WTC11 (cell line): ENCODE measurements around the gene SINHCAF. TPM values are rescaled to one million over a fixed set of nuclear protein-coding genes. Genes with fewer than 3 reads are reported as not detected.

Experiments
- ATAC-seq: fragments of 200-7000 bp; cut with Tn5 transposase; 2 replicates; pipeline ENCODE4 v1.10.0; 2021; ENCODE audit warnings: mild to moderate bottlenecking, moderate library complexity
- CTCF ChIA-PET: fragments of 300-600 bp; sonication (Branson Sonifier 250); formaldehyde crosslinking; loops from one replicate; lab custom pipeline; 2021; ENCODE audit warnings: antibody characterized with exemption; lab: Charles Lee
- POLR2A ChIA-PET: fragments of 350-600 bp; sonication (Branson Sonifier 250); formaldehyde crosslinking; loops from one replicate; lab custom pipeline; 2021; ENCODE audit warnings: antibody characterized with exemption; lab: Charles Lee
- DNase-seq: peaks from one replicate; pipeline ENCODE4 v3.0.0; 2021; ENCODE audit warnings: low spot score
- H3K27ac Mint-ChIP-seq: 2 replicates; pipeline ENCODE4 v1.8.0; 2021; ENCODE audit warnings: mixed read lengths
- H3K27me3 Mint-ChIP-seq: 2 replicates; pipeline ENCODE4 v1.8.0; 2021; ENCODE audit warnings: low read depth, mild to moderate bottlenecking, moderate library complexity, mixed read lengths
- H3K36me3 Mint-ChIP-seq: 2 replicates; pipeline ENCODE4 v1.8.0; 2021; ENCODE audit warnings: mixed read lengths
- H3K4me1 Mint-ChIP-seq: 2 replicates; pipeline ENCODE4 v1.8.0; 2022; ENCODE audit warnings: mixed read lengths
- H3K4me3 Mint-ChIP-seq: 2 replicates; pipeline ENCODE4 v1.8.0; 2021; ENCODE audit warnings: mild to moderate bottlenecking, moderate library complexity, mixed read lengths
- H3K9me3 Mint-ChIP-seq: 2 replicates; pipeline ENCODE4 v1.8.0; 2021; ENCODE audit warnings: mixed read lengths
- CREB1 ChIP-seq: sonication (generic); formaldehyde crosslinking; IDR thresholded peaks from 2 replicates; pipeline ENCODE4 v1.8.0; 2023; ENCODE audit warnings: mild to moderate bottlenecking, missing genetic modification reagents
- ELF4 ChIP-seq: sonication (generic); formaldehyde crosslinking; IDR thresholded peaks from 2 replicates; pipeline ENCODE4 v1.8.1; 2022; ENCODE audit warnings: low read depth, mild to moderate bottlenecking, moderate library complexity, missing genetic modification reagents
- FOXP1 ChIP-seq: sonication (generic); formaldehyde crosslinking; IDR thresholded peaks from 2 replicates; pipeline ENCODE4 v1.8.0; 2022; ENCODE audit warnings: missing genetic modification reagents, mild to moderate bottlenecking, moderate library complexity, borderline replicate concordance
- GABPB1 ChIP-seq: sonication (generic); formaldehyde crosslinking; IDR thresholded peaks from 2 replicates; pipeline ENCODE4 v1.8.1; 2023; ENCODE audit warnings: mild to moderate bottlenecking, missing genetic modification reagents
- IRF2 ChIP-seq: sonication (generic); formaldehyde crosslinking; IDR thresholded peaks from 2 replicates; pipeline ENCODE4 v1.8.0; 2022; ENCODE audit warnings: low read depth, missing genetic modification reagents, borderline replicate concordance
- RELA ChIP-seq: sonication (generic); formaldehyde crosslinking; IDR thresholded peaks from 2 replicates; pipeline ENCODE4 v1.8.1; 2022; ENCODE audit warnings: missing genetic modification reagents, mild to moderate bottlenecking, borderline replicate concordance
- TEAD1 ChIP-seq: sonication (generic); formaldehyde crosslinking; IDR thresholded peaks from 2 replicates; pipeline ENCODE4 v1.8.0; 2022; ENCODE audit warnings: mild to moderate bottlenecking, missing genetic modification reagents
- ZNF232 ChIP-seq: sonication (generic); formaldehyde crosslinking; IDR thresholded peaks from 2 replicates; pipeline ENCODE4 v1.8.0; 2022; ENCODE audit warnings: mild to moderate bottlenecking, missing genetic modification reagents
- ZNF671 ChIP-seq: fragments of 250-450 bp; sonication (Bioruptor Pico); IDR thresholded peaks from 2 replicates; pipeline ENCODE4 v1.8.0; 2021; ENCODE audit warnings: mild to moderate bottlenecking
- total RNA-seq: library from RNA; stranded (reverse); gene quantifications from 3 replicates; pipeline ENCODE4 v1.2.3, GENCODE V29; 2021
- TF ChIP-seq, protein P1 (sequence below): sonication (generic); formaldehyde crosslinking; IDR thresholded peaks from 2 replicates; pipeline ENCODE4 v1.8.1; 2022; ENCODE audit warnings: low read depth, mild to moderate bottlenecking, moderate library complexity, missing genetic modification reagents, borderline replicate concordance
- TF ChIP-seq, protein P2 (sequence below): sonication (generic); formaldehyde crosslinking; IDR thresholded peaks from 2 replicates; pipeline ENCODE4 v1.8.1; 2023; ENCODE audit warnings: mild to moderate bottlenecking, missing genetic modification reagents
- TF ChIP-seq, protein P3 (sequence below): sonication (generic); formaldehyde crosslinking; IDR thresholded peaks from 2 replicates; pipeline ENCODE4 v1.8.1; 2023; ENCODE audit warnings: mild to moderate bottlenecking, moderate library complexity, missing genetic modification reagents
- TF ChIP-seq, protein P4 (sequence below): sonication (generic); formaldehyde crosslinking; IDR thresholded peaks from 2 replicates; pipeline ENCODE4 v1.8.0; 2022; ENCODE audit warnings: mild to moderate bottlenecking, missing genetic modification reagents
- TF ChIP-seq, protein P5 (sequence below): sonication (generic); formaldehyde crosslinking; conservative IDR thresholded peaks from 2 replicates; pipeline ENCODE4 v1.8.1; 2022; ENCODE audit warnings: mild to moderate bottlenecking, missing genetic modification reagents
- TF ChIP-seq, protein P6 (sequence below): sonication (generic); formaldehyde crosslinking; IDR thresholded peaks from 2 replicates; pipeline ENCODE4 v1.8.1; 2022; ENCODE audit warnings: missing genetic modification reagents, borderline replicate concordance
- TF ChIP-seq, protein P7 (sequence below): sonication (generic); formaldehyde crosslinking; IDR thresholded peaks from 2 replicates; pipeline ENCODE4 v1.8.1; 2023; ENCODE audit warnings: mild to moderate bottlenecking, missing genetic modification reagents
- TF ChIP-seq, protein P8 (sequence below): sonication (generic); formaldehyde crosslinking; IDR thresholded peaks from 2 replicates; pipeline ENCODE4 v1.8.1; 2023; ENCODE audit warnings: mild to moderate bottlenecking, missing genetic modification reagents, moderate library complexity
- TF ChIP-seq, protein P9 (sequence below): sonication (generic); formaldehyde crosslinking; IDR thresholded peaks from 2 replicates; pipeline ENCODE4 v1.8.0; 2023; ENCODE audit warnings: missing genetic modification reagents, mild to moderate bottlenecking, borderline replicate concordance

Gene SINHCAF
- total RNA-seq, 1 experiment from 2014 or later = 407 TPM

DNA sequence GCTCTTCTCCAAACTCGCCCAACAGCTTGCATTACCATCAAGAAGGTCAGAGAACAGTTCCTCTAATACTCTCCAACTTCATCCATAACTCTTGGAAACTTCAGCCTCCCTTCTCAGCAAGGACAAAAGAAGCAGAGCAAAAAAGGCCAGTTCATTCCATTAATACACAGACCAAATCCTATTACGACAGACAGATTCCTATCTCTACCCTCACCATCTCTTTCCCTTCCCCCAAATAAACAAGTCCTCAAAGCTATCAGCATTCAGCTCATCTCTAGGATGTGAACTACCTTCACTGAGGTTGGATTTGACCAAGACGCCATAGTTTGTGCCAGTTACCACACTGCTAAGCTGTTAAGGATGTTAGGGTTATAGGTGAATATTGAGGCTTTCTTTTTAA, 25.2 kb downstream of the SINHCAF start:
- peaks cover 78% of the 10 kb centered on the region for H3K36me3 Mint-ChIP-seq
- H3K9me3 Mint-ChIP-seq = no peaks in the 10 kb centered on the region
- 0 out of 2 replicates have a peak, but pooled peaks have one; percentile 11 for ATAC-seq
- H3K4me1 Mint-ChIP-seq = peaks cover 64% of the 10 kb centered on the region
- H3K27me3 Mint-ChIP-seq = no peaks in the 10 kb centered on the region
- no peak for DNase-seq
- H3K27ac Mint-ChIP-seq = peak overlapping the region; percentile 75
- TF ChIP-seq ZNF671 (no peak), TEAD1 (no peak), FOXP1 (CRISPR knock-in tag) (no peak), RELA (CRISPR knock-in tag) (no peak), IRF2 (no peak), GABPB1 (no peak), CREB1 (CRISPR knock-in tag) (no peak), ELF4 (CRISPR knock-in tag) (no peak), ZNF232 (CRISPR knock-in tag) (no peak)
- TF ChIP-seq, protein P1, sequence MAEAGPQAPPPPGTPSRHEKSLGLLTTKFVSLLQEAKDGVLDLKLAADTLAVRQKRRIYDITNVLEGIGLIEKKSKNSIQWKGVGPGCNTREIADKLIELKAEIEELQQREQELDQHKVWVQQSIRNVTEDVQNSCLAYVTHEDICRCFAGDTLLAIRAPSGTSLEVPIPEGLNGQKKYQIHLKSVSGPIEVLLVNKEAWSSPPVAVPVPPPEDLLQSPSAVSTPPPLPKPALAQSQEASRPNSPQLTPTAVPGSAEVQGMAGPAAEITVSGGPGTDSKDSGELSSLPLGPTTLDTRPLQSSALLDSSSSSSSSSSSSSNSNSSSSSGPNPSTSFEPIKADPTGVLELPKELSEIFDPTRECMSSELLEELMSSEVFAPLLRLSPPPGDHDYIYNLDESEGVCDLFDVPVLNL (CRISPR knock-in tag) = no peak
- TF ChIP-seq, protein P2, sequence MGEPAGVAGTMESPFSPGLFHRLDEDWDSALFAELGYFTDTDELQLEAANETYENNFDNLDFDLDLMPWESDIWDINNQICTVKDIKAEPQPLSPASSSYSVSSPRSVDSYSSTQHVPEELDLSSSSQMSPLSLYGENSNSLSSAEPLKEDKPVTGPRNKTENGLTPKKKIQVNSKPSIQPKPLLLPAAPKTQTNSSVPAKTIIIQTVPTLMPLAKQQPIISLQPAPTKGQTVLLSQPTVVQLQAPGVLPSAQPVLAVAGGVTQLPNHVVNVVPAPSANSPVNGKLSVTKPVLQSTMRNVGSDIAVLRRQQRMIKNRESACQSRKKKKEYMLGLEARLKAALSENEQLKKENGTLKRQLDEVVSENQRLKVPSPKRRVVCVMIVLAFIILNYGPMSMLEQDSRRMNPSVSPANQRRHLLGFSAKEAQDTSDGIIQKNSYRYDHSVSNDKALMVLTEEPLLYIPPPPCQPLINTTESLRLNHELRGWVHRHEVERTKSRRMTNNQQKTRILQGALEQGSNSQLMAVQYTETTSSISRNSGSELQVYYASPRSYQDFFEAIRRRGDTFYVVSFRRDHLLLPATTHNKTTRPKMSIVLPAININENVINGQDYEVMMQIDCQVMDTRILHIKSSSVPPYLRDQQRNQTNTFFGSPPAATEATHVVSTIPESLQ (CRISPR knock-in tag) = no peak
- TF ChIP-seq, protein P3, sequence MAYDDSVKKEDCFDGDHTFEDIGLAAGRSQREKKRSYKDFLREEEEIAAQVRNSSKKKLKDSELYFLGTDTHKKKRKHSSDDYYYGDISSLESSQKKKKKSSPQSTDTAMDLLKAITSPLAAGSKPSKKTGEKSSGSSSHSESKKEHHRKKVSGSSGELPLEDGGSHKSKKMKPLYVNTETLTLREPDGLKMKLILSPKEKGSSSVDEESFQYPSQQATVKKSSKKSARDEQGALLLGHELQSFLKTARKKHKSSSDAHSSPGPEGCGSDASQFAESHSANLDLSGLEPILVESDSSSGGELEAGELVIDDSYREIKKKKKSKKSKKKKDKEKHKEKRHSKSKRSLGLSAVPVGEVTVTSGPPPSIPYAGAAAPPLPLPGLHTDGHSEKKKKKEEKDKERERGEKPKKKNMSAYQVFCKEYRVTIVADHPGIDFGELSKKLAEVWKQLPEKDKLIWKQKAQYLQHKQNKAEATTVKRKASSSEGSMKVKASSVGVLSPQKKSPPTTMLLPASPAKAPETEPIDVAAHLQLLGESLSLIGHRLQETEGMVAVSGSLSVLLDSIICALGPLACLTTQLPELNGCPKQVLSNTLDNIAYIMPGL (CRISPR knock-in tag) = no peak
- TF ChIP-seq, protein P4, sequence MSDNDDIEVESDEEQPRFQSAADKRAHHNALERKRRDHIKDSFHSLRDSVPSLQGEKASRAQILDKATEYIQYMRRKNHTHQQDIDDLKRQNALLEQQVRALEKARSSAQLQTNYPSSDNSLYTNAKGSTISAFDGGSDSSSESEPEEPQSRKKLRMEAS (CRISPR knock-in tag) = no peak
- TF ChIP-seq, protein P5, sequence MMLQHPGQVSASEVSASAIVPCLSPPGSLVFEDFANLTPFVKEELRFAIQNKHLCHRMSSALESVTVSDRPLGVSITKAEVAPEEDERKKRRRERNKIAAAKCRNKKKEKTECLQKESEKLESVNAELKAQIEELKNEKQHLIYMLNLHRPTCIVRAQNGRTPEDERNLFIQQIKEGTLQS (CRISPR knock-in tag) = no peak
- TF ChIP-seq, protein P6, sequence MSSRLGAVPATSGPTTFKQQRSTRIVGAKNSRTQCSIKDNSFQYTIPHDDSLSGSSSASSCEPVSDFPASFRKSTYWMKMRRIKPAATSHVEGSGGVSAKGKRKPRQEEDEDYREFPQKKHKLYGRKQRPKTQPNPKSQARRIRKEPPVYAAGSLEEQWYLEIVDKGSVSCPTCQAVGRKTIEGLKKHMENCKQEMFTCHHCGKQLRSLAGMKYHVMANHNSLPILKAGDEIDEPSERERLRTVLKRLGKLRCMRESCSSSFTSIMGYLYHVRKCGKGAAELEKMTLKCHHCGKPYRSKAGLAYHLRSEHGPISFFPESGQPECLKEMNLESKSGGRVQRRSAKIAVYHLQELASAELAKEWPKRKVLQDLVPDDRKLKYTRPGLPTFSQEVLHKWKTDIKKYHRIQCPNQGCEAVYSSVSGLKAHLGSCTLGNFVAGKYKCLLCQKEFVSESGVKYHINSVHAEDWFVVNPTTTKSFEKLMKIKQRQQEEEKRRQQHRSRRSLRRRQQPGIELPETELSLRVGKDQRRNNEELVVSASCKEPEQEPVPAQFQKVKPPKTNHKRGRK = no peak
- TF ChIP-seq, protein P7, sequence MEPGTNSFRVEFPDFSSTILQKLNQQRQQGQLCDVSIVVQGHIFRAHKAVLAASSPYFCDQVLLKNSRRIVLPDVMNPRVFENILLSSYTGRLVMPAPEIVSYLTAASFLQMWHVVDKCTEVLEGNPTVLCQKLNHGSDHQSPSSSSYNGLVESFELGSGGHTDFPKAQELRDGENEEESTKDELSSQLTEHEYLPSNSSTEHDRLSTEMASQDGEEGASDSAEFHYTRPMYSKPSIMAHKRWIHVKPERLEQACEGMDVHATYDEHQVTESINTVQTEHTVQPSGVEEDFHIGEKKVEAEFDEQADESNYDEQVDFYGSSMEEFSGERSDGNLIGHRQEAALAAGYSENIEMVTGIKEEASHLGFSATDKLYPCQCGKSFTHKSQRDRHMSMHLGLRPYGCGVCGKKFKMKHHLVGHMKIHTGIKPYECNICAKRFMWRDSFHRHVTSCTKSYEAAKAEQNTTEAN (CRISPR knock-in tag) = no peak
- TF ChIP-seq, protein P8, sequence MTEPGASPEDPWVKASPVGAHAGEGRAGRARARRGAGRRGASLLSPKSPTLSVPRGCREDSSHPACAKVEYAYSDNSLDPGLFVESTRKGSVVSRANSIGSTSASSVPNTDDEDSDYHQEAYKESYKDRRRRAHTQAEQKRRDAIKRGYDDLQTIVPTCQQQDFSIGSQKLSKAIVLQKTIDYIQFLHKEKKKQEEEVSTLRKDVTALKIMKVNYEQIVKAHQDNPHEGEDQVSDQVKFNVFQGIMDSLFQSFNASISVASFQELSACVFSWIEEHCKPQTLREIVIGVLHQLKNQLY (CRISPR knock-in tag) = no peak
- TF ChIP-seq, protein P9, sequence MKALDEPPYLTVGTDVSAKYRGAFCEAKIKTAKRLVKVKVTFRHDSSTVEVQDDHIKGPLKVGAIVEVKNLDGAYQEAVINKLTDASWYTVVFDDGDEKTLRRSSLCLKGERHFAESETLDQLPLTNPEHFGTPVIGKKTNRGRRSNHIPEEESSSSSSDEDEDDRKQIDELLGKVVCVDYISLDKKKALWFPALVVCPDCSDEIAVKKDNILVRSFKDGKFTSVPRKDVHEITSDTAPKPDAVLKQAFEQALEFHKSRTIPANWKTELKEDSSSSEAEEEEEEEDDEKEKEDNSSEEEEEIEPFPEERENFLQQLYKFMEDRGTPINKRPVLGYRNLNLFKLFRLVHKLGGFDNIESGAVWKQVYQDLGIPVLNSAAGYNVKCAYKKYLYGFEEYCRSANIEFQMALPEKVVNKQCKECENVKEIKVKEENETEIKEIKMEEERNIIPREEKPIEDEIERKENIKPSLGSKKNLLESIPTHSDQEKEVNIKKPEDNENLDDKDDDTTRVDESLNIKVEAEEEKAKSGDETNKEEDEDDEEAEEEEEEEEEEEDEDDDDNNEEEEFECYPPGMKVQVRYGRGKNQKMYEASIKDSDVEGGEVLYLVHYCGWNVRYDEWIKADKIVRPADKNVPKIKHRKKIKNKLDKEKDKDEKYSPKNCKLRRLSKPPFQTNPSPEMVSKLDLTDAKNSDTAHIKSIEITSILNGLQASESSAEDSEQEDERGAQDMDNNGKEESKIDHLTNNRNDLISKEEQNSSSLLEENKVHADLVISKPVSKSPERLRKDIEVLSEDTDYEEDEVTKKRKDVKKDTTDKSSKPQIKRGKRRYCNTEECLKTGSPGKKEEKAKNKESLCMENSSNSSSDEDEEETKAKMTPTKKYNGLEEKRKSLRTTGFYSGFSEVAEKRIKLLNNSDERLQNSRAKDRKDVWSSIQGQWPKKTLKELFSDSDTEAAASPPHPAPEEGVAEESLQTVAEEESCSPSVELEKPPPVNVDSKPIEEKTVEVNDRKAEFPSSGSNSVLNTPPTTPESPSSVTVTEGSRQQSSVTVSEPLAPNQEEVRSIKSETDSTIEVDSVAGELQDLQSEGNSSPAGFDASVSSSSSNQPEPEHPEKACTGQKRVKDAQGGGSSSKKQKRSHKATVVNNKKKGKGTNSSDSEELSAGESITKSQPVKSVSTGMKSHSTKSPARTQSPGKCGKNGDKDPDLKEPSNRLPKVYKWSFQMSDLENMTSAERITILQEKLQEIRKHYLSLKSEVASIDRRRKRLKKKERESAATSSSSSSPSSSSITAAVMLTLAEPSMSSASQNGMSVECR (CRISPR knock-in tag) = no peak
- ChIA-PET POLR2A (interaction anchor here (0.7 to 1.0 kb wide), 3 partner anchors 11 to 82 kb away, joined by 3 read pairs; no protein-coding TSS in a partner anchor), CTCF (interaction anchor here (0.9 kb wide), 1 partner anchor 29 kb away, joined by 3 read pairs; no protein-coding TSS in a partner anchor)
- H3K4me3 Mint-ChIP-seq = no peak overlapping the region
